Embryonic facial prominence (tissue), 1 donor: ENCODE data around the gene RSPRY1.
A peak's percentile ranks its signal among the peaks of the same experiment; 100 is the strongest.

ENCODE experiments used
- DNase-seq: peaks from one replicate; pipeline ENCODE4 v3.0.0-alpha.2; 2016; ENCODE audit errors: extremely low spot score

RSPRY1 gene

GRCh38 chr16:57185945-57186871 is at the start of gene RSPRY1, which contains the start of gene PSME3IP1:
RSPRY1 (plus strand) TSS chr16:57186329; CDS start chr16:57204659, 18,330 bp downstream.
PSME3IP1 (minus strand) TSS chr16:57186039; CDS start chr16:57173854, 12,185 bp downstream.
- peak; percentile 98 for DNase-seq

GRCh38 chr16:57137043-57137442 is 49.1 kb upstream of the RSPRY1 start:
- no peak for DNase-seq

GRCh38 chr16:57137566-57138273 is 48.4 kb upstream of the RSPRY1 start:
- DNase-seq = no peak

GRCh38 chr16:57138281-57138935 is 47.7 kb upstream of the RSPRY1 start:
- DNase-seq = no peak

GRCh38 chr16:57140931-57141668 is 45.0 kb upstream of the RSPRY1 start:
- no peak for DNase-seq

GRCh38 chr16:57141822-57142631 is 44.1 kb upstream of the RSPRY1 start:
- DNase-seq = no peak

GRCh38 chr16:57143149-57143921 is 42.8 kb upstream of the RSPRY1 start:
- DNase-seq = no peak

- no peak for DNase-seq
Observed at GRCh38 chr16:57144027-57144426, 42.1 kb upstream of the RSPRY1 start.

- no peak for DNase-seq
Observed at GRCh38 chr16:57145046-57146021, 40.8 kb upstream of the RSPRY1 start.

- no peak for DNase-seq
Observed at GRCh38 chr16:57146040-57146647, 40.0 kb upstream of the RSPRY1 start.

GRCh38 chr16:57146735-57147134 is 39.4 kb upstream of the RSPRY1 start:
- no peak for DNase-seq

- DNase-seq = peak; percentile 63
Observed at GRCh38 chr16:57147381-57148221, 38.5 kb upstream of the RSPRY1 start.

- DNase-seq = no peak
Observed at GRCh38 chr16:57148481-57148880, 37.6 kb upstream of the RSPRY1 start.

GRCh38 chr16:57149391-57149790 is 36.7 kb upstream of the RSPRY1 start:
- DNase-seq = no peak

- no peak for DNase-seq
Observed at GRCh38 chr16:57150682-57151330, 35.3 kb upstream of the RSPRY1 start.

GRCh38 chr16:57151369-57151768 is 34.8 kb upstream of the RSPRY1 start:
- DNase-seq = no peak
